ENCODE results near the gene DOCK1.
A peak's percentile ranks its signal among the peaks of the same experiment; 100 is the strongest.
"Not testable (repeated sequence)": the region's sequence is repeated elsewhere in the genome, so short reads cannot be mapped to it uniquely, and the experiment has no call there.

Gene DOCK1

GRCh38 chr10:126904818-126905701 lies at the start of gene DOCK1:
Gene DOCK1, plus strand, starts transcription at chr10:126905428. Its CDS starts 90 bp downstream, at chr10:126905518.
- no peak for DNase-seq (ENCODE audit: low read depth, low spot score)
- H3K27ac ChIP-seq: peak within 1 kb of the TSS; percentile 56

GRCh38 chr10:126857178-126857806 lies 47.9 kb upstream of the DOCK1 start:
- no peak for DNase-seq (ENCODE audit: low read depth, low spot score)
- no peak overlapping the region for H3K27ac ChIP-seq

GRCh38 chr10:126867567-126868365 lies 37.5 kb upstream of the DOCK1 start:
- no peak for DNase-seq (ENCODE audit: low read depth, low spot score)
- H3K27ac ChIP-seq: no peak overlapping the region

GRCh38 chr10:126868371-126868770 lies 36.9 kb upstream of the DOCK1 start:
- DNase-seq (ENCODE audit: low read depth, low spot score): no peak
- no peak overlapping the region for H3K27ac ChIP-seq

DNA sequence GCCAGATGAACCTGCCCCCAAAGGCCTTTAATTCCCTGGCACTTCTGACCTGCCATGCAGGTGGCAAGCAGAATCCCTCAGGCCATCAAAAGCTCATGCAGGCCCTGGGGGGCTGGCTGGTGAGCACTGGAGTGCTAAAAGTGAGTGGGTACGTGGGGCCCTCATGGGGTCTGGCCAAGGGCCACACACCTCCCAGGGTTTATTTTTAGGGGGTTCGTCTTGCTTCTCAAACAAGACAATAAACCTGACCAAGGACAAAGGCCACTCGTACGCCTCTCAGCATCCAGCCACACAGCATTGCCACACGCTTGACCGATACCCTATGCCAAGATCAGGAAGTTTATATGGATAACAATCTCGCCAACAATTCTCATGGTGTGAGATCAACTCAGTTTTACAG lies 33.1 kb upstream of the DOCK1 start:
- DNase-seq (ENCODE audit: low read depth, low spot score): no peak
- H3K27ac ChIP-seq: no peak overlapping the region

DNA sequence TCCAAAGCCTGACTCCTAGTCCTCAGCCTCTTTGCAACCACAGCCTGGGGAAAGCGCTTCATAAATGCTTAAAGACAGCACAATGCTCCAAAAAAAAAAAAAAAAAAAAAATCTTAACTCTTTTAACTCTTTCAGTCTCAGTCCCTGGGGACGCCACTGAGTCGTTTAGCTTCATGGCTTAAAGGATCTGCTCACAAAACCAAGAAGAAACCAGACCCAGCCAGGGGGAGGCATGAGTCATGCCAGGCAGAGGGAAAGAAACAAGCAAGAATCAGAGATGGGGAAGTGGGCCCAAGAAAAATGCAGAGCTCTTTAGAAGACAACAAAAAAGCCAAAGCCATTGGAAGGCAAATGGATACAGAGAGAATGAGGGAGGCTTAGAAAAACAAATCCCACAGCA lies 32.5 kb upstream of the DOCK1 start:
- DNase-seq (ENCODE audit: low read depth, low spot score): no peak
- H3K27ac ChIP-seq: no peak overlapping the region

DNA sequence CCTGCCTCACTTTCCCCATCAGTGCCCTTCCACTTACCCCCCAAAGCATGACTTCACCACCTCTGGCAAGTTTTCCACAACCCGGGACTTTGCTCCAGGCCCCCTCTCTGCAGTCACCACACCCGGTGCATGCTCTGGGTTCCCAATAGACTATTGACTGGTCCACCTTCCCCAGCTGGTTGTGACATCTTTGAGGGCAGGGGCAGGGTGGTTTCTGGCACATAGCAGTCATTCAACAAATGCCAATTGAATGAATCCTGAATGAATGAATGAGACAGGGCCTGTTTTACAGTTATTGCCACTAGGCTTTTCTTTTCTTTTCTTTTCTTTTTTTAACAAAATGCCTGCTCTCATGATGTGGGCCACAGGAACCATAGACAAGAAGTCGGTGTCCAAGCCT lies 28.8 kb upstream of the DOCK1 start:
- DNase-seq (ENCODE audit: low read depth, low spot score): no peak
- no peak overlapping the region for H3K27ac ChIP-seq

DNA sequence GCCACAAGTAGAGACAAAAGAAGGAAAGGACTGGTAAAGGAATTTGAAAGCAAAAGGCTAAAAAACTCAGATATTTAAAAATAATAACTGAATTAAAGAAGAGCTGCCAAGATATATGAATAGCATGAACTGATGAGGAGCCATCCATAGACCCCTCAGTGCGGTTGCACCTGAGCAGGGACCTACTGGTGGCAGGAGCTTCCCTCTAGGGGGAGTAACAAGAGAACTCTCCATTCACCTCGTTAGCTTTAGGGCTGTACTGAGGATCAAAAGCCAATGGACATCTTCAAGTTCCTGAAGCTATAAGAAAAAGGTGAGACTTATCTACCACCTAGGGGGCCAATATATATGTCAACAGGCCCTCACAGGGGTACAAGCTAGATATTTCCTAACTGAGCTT lies 27.8 kb upstream of the DOCK1 start:
- H3K27ac ChIP-seq: no peak overlapping the region
- DNase-seq (ENCODE audit: low read depth, low spot score): no peak

DNA sequence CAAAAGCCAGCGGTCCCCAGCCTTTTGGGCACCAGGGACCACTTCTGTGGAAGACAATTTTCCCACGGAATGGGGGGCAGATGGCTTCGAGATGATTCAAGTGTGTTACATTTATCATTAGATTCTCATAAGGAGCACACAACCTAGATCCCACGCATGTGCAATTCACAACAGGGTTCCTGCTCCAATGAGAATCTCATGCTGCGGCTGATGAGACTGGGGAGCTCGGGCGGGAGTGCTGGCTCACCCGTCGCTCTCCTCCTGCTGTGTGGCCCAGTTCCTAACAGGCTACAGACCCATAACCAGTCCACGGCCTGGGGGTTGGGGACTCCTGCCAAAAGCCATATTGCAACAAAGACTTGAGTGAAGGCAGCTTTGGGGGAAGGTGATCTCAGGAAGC lies 26.6 kb upstream of the DOCK1 start:
- no peak overlapping the region for H3K27ac ChIP-seq
- DNase-seq (ENCODE audit: low read depth, low spot score): no peak

GRCh38 chr10:126880926-126881325 lies 24.3 kb upstream of the DOCK1 start:
- DNase-seq (ENCODE audit: low read depth, low spot score): no peak
- no peak overlapping the region for H3K27ac ChIP-seq

DNA sequence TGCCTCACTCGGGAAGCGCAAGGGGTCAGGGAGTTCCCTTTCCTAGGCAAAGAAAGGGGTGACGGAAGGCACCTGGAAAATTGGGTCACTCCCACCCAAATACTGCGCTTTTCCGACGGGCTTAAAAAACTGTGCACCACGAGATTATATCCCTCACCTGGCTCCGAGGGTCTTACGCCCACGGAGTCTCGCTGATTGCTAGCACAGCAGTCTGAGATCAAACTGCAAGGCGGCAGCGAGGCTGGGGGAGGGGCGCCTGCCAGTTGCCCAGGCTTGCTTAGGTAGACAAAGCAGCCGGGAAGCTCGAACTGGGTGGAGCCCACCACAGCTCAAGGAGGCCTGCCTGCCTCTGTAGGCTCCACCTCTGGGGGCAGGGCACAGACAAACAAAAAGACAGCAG lies 23.2 kb upstream of the DOCK1 start:
- not testable (repeated sequence) for DNase-seq (ENCODE audit: low read depth, low spot score); H3K27ac ChIP-seq

DNA sequence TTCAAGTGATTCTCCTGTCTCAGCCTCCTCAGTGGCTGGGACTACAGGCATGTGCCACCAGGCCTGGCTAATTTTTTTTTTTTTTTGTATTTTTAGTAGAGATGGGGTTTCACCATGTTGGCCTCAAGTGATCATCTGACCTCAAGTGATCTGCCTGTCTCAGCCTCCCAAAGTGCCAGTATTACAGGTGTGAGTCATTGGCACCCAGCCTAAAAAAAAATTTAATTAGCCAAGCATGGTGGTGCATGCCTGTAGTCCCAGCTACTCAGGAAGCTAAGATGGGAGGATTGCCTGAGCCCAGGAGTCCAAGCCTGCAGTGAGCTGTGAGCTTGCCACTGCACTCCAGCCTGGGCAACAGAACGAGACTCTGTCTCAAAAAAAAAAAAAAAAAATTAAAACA lies 16.8 kb upstream of the DOCK1 start:
- not testable (repeated sequence) for DNase-seq (ENCODE audit: low read depth, low spot score); H3K27ac ChIP-seq

GRCh38 chr10:126889421-126889820 lies 15.8 kb upstream of the DOCK1 start:
- no peak for DNase-seq (ENCODE audit: low read depth, low spot score)
- H3K27ac ChIP-seq: no peak overlapping the region

DNA sequence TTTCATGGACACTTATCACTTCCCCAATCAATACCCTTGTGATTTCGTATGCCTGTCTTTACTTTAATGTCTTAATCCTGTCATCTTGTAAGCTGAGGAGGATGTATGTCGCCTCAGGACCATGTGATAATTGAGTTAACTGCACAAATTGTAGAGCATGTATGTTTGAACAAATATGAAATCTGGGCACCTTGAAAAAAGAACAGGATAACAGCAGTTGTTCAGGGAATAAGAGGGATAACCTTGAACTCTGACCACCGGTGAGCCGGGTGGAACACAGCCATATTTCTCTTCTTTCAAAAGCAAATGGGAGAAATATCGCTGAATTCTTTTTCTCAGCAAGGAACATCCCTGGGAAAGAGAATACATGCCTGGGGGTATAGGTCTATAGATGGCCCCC lies 14.4 kb upstream of the DOCK1 start:
- DNase-seq (ENCODE audit: low read depth, low spot score); H3K27ac ChIP-seq: not testable (repeated sequence)

DNA sequence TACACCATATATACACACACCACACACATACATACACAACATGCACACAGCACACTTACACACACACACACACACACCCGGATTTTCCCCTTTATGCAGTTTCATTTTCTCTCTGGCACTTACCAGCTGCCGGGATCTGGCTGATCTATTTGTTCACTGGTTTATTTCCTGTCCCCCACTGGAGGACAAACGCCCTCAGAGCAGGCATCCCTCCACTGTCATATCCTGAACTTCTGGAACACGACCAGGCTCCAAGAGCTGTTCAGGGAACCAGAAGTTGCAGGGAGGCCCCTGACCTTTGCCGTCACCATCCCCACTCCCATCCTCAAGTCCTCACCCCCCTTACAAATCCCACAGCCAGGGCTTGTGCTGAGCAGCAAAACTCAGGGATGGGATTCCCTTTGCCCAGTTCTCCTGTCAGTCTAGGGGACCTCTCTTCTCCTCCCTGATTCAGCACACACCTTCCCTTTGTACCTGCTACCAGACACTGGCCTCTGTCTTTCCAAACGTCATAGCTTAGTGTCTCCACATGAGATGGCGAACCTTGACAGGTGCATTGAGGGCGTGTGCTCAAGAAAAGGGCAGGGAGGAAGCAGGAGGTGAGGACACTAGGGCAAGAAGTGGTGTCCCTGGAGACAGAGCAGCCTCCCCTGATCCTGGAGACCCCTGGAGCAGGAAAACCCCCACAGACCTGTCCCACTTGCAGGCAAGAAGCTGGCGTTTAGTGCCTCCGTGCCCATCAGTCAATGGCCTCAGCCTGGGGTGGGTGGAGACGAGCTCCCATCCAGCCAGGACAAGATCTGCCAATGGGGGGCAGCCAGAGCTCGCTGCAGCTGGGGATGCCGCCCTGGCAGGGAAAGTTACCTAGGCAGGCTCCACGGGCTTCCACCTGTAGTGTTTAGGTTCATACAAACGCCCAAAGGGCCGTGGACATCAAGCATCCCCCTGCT lies 12.7 kb upstream of the DOCK1 start:
- H3K27ac ChIP-seq: no peak overlapping the region
- no peak for DNase-seq (ENCODE audit: low read depth, low spot score)

GRCh38 chr10:126893206-126893605 lies 12.0 kb upstream of the DOCK1 start:
- H3K27ac ChIP-seq: no peak overlapping the region
- DNase-seq (ENCODE audit: low read depth, low spot score): no peak

GRCh38 chr10:126893841-126894240 lies 11.4 kb upstream of the DOCK1 start:
- no peak overlapping the region for H3K27ac ChIP-seq

GRCh38 chr10:126895214-126895781 lies 9.9 kb upstream of the DOCK1 start:
- DNase-seq (ENCODE audit: low read depth, low spot score): no peak
- no peak overlapping the region for H3K27ac ChIP-seq

More at GRCh38 chr10:126893841-126894240, 11.4 kb upstream of the DOCK1 start:
- no peak for DNase-seq (ENCODE audit: low read depth, low spot score)

DNA sequence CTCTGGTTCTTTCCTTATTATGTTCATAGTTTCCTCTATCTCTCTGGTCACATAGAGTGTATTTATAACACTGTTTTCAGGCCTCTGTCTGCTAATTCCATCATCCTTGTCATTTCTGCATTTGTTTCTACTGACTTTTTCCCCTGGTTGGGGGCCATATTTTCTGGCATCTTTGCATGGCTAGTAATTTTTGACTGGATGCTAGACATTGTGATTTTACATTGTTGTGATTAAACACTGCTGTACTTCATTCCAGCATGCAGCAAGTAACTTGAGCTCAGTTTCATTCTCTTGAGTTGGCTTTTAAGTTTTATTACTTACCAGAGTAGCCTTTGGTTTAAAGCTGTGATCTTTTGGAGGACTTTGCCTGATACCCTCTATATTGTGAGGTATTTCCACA lies 6.8 kb upstream of the DOCK1 start:
- DNase-seq (ENCODE audit: low read depth, low spot score): no peak
- H3K27ac ChIP-seq: no peak overlapping the region
